Testis (tissue), 2 donors: ENCODE measurements around the gene CPXM1.

Source experiments
- POLR2A ChIP-seq: fragments of 450-650 bp; IDR thresholded peaks from one replicate; pipeline ENCODE4 v1.6.1; 2017; ENCODE audit warnings: antibody characterized with exemption, mild to moderate bottlenecking, moderate library complexity
- TF ChIP-seq, protein P1 (sequence below), 3 experiments: fragments of 450-650 bp in 2 of 3; fragments of 200-600 bp in 1 of 3; sonication (generic) in 1 of 3; IDR thresholded peaks; one replicate each; pipeline ENCODE4 v1.5.1; 2016 to 2019; ENCODE audit warnings: antibody characterized with exemption in 3 of 3, mild to moderate bottlenecking in 2 of 3, moderate library complexity in 1 of 3

DNA sequence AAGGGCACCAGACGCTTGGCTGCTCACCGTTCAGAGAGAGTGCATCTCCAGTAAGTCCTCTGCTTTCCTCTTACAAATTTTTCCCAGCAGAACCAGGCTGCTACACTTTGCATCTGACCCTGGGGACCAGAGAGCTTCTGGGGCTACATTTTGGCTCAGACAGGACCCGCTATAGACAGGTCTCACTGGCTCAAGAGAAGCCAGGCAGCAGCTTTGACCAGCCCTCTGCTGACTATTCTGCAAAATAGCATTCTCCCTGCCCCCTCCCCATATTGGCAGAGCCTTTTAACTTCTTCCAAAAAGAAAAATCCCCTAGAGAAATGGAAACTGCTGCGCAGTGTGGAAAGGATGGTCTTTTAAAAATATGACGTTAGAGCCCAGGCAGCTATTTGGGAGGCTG is 37.2 kb downstream of the CPXM1 start:
- TF ChIP-seq, protein P1, sequence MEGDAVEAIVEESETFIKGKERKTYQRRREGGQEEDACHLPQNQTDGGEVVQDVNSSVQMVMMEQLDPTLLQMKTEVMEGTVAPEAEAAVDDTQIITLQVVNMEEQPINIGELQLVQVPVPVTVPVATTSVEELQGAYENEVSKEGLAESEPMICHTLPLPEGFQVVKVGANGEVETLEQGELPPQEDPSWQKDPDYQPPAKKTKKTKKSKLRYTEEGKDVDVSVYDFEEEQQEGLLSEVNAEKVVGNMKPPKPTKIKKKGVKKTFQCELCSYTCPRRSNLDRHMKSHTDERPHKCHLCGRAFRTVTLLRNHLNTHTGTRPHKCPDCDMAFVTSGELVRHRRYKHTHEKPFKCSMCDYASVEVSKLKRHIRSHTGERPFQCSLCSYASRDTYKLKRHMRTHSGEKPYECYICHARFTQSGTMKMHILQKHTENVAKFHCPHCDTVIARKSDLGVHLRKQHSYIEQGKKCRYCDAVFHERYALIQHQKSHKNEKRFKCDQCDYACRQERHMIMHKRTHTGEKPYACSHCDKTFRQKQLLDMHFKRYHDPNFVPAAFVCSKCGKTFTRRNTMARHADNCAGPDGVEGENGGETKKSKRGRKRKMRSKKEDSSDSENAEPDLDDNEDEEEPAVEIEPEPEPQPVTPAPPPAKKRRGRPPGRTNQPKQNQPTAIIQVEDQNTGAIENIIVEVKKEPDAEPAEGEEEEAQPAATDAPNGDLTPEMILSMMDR (IDR thresholded peaks at IDR 0.05), result no peak
- TF ChIP-seq POLR2A, result no peak
